ENCODE measurements around the gene S100A14.

- TF ChIP-seq MXI1 (IDR thresholded peaks at IDR 0.05; ENCODE audit: borderline replicate concordance, low read depth, low read length) (no peak), CTCF (conservative IDR thresholded peaks at IDR 0.05; ENCODE audit: low read depth, low read length) (no peak), USF2 (IDR thresholded peaks at IDR 0.05; ENCODE audit: low read depth, low read length) (no peak), RCOR1 (IDR thresholded peaks at IDR 0.05; ENCODE audit: insufficient replicate concordance, low read length) (no peak), SMC3 (IDR thresholded peaks at IDR 0.05; ENCODE audit: low read depth, low read length) (no peak), POLR2A (IDR thresholded peaks at IDR 0.05; ENCODE audit: low read depth, low read length) (no peak), ELK1 (IDR thresholded peaks at IDR 0.05; ENCODE audit: borderline replicate concordance, low read depth, low read length) (no peak), FOS (IDR thresholded peaks at IDR 0.05; ENCODE audit: low read depth, low read length) (no peak), RAD21 (IDR thresholded peaks at IDR 0.05; ENCODE audit: low read length) (no peak), NFE2L2 (IDR thresholded peaks at IDR 0.05; ENCODE audit: low read depth, low read length) (no peak)
These were observed 30.7 kb upstream of the S100A14 start for GRCh38 chr1:153646672-153647345.
